Left lung (tissue), 10 donors: ENCODE data around the gene KRT16. TPM values are rescaled to one million over a fixed set of nuclear protein-coding genes. Genes with fewer than 3 reads are reported as not detected.

Experiments used
- ATAC-seq: fragments of 200-7000 bp; cut with Tn5 transposase; one replicate; pipeline ENCODE4 v1.9.1; 2020; ENCODE audit warnings: moderate library complexity
- DNase-seq, 4 donors: peaks; one replicate each; pipeline ENCODE4 v3.0.0-alpha.2; 2013 to 2020
- H3K27ac ChIP-seq, 2 donors: fragments of 200-600 bp; sonication (generic) in 1 of 2; one replicate each; pipeline versions ENCODE4 v1.5.0 to v1.8.0; 2020 to 2021
- H3K27me3 ChIP-seq, 2 donors: fragments of 200-600 bp; sonication (generic) in 1 of 2; one replicate each; pipeline versions ENCODE4 v1.5.0 to v1.8.0; 2020 to 2021
- H3K36me3 ChIP-seq, 2 donors: fragments of 200-600 bp; sonication (generic) in 1 of 2; one replicate each; pipeline versions ENCODE4 v1.5.0 to v1.8.0; 2020 to 2021
- H3K4me1 ChIP-seq, 2 donors: fragments of 200-600 bp; one replicate each; pipeline ENCODE4 v1.8.0; 2021
- H3K4me3 ChIP-seq, 2 donors: fragments of 200-600 bp; sonication (generic) in 1 of 2; one replicate each; pipeline versions ENCODE4 v1.5.0 to v1.8.0; 2020 to 2021; ENCODE audit warnings: mild to moderate bottlenecking in 1 of 2
- H3K9me3 ChIP-seq, 2 donors: fragments of 200-600 bp; sonication (generic) in 1 of 2; one replicate each; pipeline versions ENCODE4 v1.5.0 to v1.8.0; 2020 to 2021
- intact Hi-C, 2 donors: fragments of 100-400 bp; cut with DNase I; formaldehyde crosslinking; loops; one replicate each; pipeline versions ENCODE4 v1.11.2 to v1.14.2; 2022
- polyA plus RNA-seq, 6 donors: library from polyadenylated mRNA; unstranded; fragments of 120-200 nt; gene quantifications; one replicate each; pipeline ENCODE4 v1.2.1, GENCODE V29; 2013; ENCODE audit not compliant: insufficient read length in 6 of 6
- total RNA-seq, 2 donors: library from RNA; stranded (reverse); fragmentation: NEBNext Ultra II Directional; extraction: Animal tissue kit (Norgen Biotek cat#: 25700); gene quantifications; one replicate each; pipeline ENCODE4 v1.2.1, GENCODE V29; 2021
- TF ChIP-seq, protein P1 (sequence below), 2 donors: fragments of 200-600 bp; sonication (generic) in 1 of 2; IDR thresholded peaks; one replicate each; pipeline versions ENCODE4 v1.5.0 to v1.8.0; 2021; ENCODE audit warnings: antibody characterized with exemption in 2 of 2
- donor health status: DM: no; HTN: yes; CAD: no.
- donor health status: DM: no; HTN: no; CAD: no.

The KRT16 gene
- total and polyA plus RNA-seq, 8 donors = 0.65 to 1.0 TPM; not detected in 6

DNA sequence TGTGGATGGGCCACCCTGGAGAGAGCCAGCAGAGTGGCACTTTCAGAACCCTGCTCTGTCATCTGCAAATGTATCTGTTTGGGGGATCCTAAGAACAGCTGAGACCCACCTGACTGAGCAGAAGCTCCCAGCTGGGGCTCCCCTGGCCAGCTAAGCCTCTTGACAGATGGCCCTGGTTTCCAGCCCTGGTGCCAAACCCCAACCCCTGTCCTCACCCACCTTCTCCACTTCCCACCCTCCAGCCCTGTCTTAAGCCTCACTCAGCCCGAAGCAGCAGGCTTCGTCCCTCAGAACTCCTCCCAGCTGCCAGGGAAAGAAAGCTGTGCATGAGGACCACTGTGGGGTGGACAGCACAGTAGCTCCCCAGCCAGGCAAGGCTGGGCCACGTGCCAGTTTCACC is 37.2 kb downstream of the KRT16 start:
- no peak for DNase-seq
- TF ChIP-seq, protein P1, sequence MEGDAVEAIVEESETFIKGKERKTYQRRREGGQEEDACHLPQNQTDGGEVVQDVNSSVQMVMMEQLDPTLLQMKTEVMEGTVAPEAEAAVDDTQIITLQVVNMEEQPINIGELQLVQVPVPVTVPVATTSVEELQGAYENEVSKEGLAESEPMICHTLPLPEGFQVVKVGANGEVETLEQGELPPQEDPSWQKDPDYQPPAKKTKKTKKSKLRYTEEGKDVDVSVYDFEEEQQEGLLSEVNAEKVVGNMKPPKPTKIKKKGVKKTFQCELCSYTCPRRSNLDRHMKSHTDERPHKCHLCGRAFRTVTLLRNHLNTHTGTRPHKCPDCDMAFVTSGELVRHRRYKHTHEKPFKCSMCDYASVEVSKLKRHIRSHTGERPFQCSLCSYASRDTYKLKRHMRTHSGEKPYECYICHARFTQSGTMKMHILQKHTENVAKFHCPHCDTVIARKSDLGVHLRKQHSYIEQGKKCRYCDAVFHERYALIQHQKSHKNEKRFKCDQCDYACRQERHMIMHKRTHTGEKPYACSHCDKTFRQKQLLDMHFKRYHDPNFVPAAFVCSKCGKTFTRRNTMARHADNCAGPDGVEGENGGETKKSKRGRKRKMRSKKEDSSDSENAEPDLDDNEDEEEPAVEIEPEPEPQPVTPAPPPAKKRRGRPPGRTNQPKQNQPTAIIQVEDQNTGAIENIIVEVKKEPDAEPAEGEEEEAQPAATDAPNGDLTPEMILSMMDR (IDR thresholded peaks at IDR 0.05) = no peak
- no peak for ATAC-seq
- Histone ChIP-seq H3K27ac (no peak overlapping the region), H3K4me1 (peaks cover 0 to 3% of the 10 kb centered on the region in 2 donors), H3K9me3 (no peaks in the 10 kb centered on the region), H3K4me3 (no peak overlapping the region), H3K27me3 (peaks cover 0 to 48% of the 10 kb centered on the region in 2 donors), H3K36me3 (no peaks in the 10 kb centered on the region)
- intact Hi-C loops = no loop called here

DNA sequence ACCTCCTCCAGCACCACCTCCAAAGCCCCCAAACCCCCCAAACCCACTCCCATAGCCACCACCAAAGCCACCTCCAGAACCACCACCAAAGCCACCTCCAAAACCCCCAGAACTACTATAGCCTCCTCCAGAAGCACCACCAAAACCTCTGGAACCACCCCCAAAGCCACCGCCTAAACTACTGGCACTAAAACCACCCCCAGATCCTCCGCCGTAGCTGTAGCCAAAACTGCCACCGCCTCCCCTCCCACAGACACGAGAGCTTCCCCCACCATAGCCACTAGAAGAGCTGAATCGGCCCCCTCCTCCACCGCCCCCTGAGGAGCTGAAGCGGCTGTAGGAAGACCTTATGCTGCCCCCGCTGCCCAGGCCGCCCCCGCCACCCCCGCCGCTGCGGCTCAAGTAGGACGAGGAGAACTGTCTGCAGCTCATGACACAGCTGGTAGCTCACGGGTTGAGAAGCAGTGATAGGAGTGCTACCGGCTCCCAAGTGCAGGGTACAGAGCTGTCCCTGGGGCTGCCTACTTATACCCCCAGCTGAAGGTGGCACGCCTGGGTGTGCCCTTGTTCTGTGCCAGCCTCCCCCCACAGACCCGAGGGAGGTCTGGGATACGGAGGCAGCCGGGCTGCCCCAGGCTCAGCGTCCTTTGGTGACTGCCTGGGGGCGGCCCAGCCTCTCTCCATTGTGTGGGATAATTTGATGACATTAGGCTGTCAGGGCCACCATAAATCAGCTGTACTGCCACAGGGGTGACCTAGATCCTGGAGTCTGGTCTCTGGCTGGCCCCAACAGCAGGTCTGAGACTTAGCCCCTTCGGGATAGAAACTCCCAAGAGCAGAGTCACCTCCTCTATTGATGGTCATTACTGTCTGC is 40.8 kb downstream of the KRT16 start, which contains the start of gene KRT9:
Gene KRT9 (minus strand): TSS at position 499 of the 874 bp plus-strand sequence. CDS start 67 bp downstream, at position 432.
- intact Hi-C loops = no loop called here
- Histone ChIP-seq H3K4me3 (no peak within 1 kb of the TSS), H3K27me3 (peaks cover 0 to 45% of the 10 kb centered on the region in 2 donors), H3K27ac (no peak within 1 kb of the TSS), H3K36me3 (no peaks in the 10 kb centered on the region), H3K4me1 (no peaks in the 10 kb centered on the region), H3K9me3 (peaks cover 0 to 6% of the 10 kb centered on the region in 2 donors)
- TF ChIP-seq, protein P1 (IDR thresholded peaks at IDR 0.05) = no peak
- ATAC-seq = no peak
- no peak for DNase-seq

DNA sequence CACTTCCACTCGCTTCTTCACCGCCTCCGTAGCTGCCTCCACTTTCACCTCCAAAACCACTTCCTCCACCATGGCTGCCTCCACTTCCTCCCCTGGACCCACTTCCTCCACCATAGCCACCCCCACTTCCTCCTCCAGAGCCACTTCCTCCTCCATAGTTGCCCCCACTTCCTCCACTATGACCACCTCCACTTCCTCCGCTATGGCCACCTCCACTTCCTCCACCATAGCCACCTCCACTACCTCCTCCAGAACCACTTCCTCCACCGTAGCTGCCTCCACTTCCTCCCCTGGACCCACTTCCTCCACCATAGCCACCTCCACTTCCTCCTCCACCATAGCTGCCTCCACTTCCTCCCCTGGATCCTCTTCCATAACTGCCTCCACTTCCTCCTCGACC is 45.2 kb downstream of the KRT16 start:
- Histone ChIP-seq H3K4me3 (no peak overlapping the region), H3K36me3 (no peaks in the 10 kb centered on the region), H3K4me1 (no peaks in the 10 kb centered on the region), H3K9me3 (peaks cover 0 to 6% of the 10 kb centered on the region in 2 donors), H3K27ac (peak overlapping the region in 1 of 2 donors; percentile 56), H3K27me3 (peaks cover 0 to 6% of the 10 kb centered on the region in 2 donors)
- ATAC-seq (no peak), DNase-seq (no peak)
- intact Hi-C loops = no loop called here
- TF ChIP-seq, protein P1 (IDR thresholded peaks at IDR 0.05) = no peak

DNA sequence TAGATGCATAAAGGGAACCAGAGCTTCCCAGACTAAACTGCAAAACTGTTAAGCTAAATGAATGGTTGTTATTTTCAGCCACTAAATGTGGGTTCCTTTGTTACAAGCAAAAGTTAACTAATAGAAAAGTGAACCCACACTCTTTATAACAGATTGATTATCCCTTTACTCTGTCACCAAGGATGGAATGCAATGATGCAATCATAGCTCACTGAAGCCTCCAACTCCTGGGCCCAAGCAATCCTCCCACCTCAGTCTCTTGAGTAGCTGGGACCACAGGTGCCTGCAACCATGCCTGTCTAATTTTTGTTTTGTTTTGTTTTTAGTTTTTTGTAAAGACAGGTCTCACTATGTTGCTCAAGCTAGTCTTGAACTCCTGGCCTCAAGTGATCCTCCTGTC is 47.2 kb downstream of the KRT16 start:
- H3K9me3 ChIP-seq = peaks cover 0 to 6% of the 10 kb centered on the region in 2 donors
- ATAC-seq (no peak), DNase-seq (no peak)
- no peaks in the 10 kb centered on the region for H3K36me3 ChIP-seq
- H3K27me3 ChIP-seq = peaks cover 0 to 11% of the 10 kb centered on the region in 2 donors
- TF ChIP-seq, protein P1 (IDR thresholded peaks at IDR 0.05) = no peak
- intact Hi-C loops = no loop called here
- no peak overlapping the region for H3K4me3 ChIP-seq
- H3K4me1 ChIP-seq = no peaks in the 10 kb centered on the region
- no peak overlapping the region for H3K27ac ChIP-seq

DNA sequence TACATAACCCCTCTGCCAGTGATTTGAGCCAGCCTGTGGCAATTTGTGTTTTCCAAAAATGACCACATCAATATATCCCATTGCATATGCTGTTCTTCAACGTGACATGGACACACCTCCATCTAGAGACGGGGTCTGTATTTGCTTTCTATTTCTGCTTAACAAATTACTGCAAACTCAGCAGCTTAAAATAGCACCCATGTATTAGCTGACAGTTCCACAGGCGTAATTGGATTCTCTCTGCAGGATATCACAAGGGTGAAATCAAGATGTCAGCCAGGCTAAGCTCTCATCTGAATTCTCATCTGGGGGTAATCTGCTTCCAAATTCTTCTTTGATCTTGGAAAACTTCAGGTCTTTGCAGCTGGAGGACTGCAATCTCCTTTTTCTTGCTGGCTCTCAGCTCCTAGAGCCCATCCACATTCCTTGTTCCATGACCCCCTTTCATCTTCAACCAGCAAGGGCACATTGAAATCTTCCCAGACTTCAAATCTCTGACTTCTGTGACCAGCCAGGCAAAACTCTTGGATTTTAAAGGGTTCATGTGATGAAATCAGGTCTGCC is 48.9 kb downstream of the KRT16 start:
- Histone ChIP-seq H3K27me3 (peaks cover 0 to 21% of the 10 kb centered on the region in 2 donors), H3K4me3 (no peak overlapping the region)

More for the DNA sequence above, 48.9 kb downstream of the KRT16 start:
- no peaks in the 10 kb centered on the region for H3K4me1 ChIP-seq
- TF ChIP-seq, protein P1 (IDR thresholded peaks at IDR 0.05) = no peak
- H3K9me3 ChIP-seq = peaks cover 0 to 6% of the 10 kb centered on the region in 2 donors
- H3K36me3 ChIP-seq = no peaks in the 10 kb centered on the region
- no peak overlapping the region for H3K27ac ChIP-seq
- DNase-seq (no peak), ATAC-seq (no peak)
- intact Hi-C loops = no loop called here
